ENCODE data around the gene FANK1.
"Not testable (repeated sequence)": the region's sequence is repeated elsewhere in the genome, so short reads cannot be mapped to it uniquely, and the experiment has no call there.

Gene FANK1

DNA sequence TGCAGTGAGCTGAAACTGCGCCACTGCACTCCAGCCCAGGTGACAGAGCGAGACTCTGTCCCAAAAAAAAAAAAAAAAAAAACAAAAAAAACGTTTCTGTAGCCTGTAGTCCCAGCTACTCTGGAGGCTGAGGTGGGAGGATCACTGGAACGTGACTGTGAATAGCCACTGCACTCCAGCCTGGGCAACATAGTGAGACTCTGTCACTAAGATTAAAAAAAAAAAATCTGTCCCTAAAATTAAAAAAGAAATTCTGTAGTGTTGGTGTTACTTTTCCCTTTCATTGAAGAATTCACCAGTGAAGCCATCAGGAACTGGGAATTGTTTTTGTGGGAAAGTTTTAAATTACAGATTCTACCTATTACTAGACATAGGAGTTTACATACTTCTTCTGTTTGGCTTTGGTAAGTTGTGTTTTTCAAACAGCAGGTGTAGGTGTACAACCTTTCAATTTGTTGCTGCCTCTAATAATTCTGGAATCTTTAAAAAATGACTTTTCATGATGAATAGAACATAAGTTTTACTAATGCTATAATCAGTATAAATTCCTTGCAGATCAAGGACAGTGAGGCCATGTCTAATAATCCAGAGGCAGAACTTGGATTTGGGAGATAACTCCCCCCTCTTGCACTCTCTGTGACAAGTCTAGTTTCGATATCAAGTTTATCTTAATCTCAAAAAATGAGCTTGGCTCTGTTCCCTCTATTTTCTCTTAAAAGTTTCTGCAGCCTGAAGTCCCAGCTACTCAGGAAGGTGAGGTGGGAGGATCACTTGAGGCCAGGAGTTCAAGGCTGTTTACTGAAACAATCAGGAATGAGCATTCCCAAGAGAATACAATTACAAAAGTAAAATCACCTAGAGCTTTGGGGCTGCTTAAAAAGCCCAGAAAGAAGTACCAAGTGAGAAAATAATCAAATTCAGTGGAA lies 9.0 kb downstream of the FANK1 start:
- H3K27me3 ChIP-seq (replicated peaks; ENCODE audit: control insufficient read depth, insufficient read depth, low read length); H3K4me3 ChIP-seq (replicated peaks; ENCODE audit: low read depth, low read length); DNase-seq (ENCODE audit: extremely low read depth, insufficient read length); H3K36me3 ChIP-seq (ENCODE audit: control insufficient read depth, insufficient read depth, low read length): not testable (repeated sequence)

DNA sequence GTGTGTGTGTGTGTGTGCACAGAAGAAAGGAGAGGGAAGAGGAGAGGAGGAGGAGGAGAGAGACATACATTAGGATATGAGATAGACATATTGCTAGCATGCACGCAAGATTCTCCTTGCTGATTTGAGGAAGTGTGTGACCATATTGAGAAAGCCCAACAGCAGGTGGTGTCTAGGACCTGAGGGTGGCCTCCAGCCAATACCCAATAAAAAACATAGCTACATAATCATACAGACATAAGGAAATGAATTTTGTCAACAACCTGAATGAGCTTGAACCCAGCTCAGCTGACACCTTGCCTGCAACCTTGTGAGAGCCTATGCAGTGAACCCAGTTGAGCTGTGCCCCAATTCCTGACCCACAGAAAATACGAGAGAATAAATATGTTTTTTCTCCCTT lies 11.2 kb downstream of the FANK1 start:
- not testable (repeated sequence) for H3K36me3 ChIP-seq (ENCODE audit: control insufficient read depth, insufficient read depth, low read length); H3K4me3 ChIP-seq (replicated peaks; ENCODE audit: low read depth, low read length); H3K27me3 ChIP-seq (replicated peaks; ENCODE audit: control insufficient read depth, insufficient read depth, low read length); DNase-seq (ENCODE audit: extremely low read depth, insufficient read length)

DNA sequence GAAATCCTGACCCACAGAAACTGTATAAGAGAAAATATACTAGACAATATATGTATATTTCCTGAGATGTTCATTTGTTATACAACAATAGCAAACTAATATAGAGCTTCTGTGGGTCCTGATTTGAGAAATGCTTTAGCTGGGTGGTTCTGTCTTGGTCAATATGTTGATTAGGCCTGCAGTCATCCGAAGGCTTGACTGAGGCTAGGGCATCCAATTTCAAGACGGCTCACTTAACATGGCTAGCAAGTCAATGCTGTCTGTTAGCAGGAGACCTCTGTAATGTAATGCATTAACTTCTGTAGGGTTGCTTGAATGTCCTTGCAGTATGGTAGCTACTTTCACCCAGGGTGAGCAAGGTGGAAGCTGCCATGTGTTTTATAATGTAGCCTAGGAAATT lies 12.4 kb downstream of the FANK1 start:
- DNase-seq (ENCODE audit: extremely low read depth, insufficient read length); H3K4me3 ChIP-seq (replicated peaks; ENCODE audit: low read depth, low read length); H3K36me3 ChIP-seq (ENCODE audit: control insufficient read depth, insufficient read depth, low read length); H3K27me3 ChIP-seq (replicated peaks; ENCODE audit: control insufficient read depth, insufficient read depth, low read length): not testable (repeated sequence)

DNA sequence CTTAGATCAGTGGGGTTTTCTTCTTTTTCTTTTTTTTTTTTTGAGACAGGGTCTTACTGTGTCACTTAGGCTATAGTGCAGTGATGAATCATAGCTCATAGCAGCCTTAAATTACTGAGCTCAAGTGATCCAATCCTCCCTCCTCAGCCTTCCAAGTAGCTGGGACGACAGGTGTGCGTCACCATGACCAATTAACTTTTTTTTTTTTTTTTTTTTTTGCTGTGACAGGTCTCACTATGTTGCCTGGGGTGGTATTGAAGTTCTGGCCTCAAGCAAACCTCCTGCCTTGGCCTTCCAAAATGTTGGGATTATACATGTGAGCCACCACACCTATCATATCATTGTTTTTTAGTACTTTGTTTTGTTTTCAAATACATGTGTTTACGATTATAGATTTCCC lies 13.1 kb downstream of the FANK1 start:
- DNase-seq (ENCODE audit: extremely low read depth, insufficient read length); H3K36me3 ChIP-seq (ENCODE audit: control insufficient read depth, insufficient read depth, low read length); H3K27me3 ChIP-seq (replicated peaks; ENCODE audit: control insufficient read depth, insufficient read depth, low read length); H3K4me3 ChIP-seq (replicated peaks; ENCODE audit: low read depth, low read length): not testable (repeated sequence)

DNA sequence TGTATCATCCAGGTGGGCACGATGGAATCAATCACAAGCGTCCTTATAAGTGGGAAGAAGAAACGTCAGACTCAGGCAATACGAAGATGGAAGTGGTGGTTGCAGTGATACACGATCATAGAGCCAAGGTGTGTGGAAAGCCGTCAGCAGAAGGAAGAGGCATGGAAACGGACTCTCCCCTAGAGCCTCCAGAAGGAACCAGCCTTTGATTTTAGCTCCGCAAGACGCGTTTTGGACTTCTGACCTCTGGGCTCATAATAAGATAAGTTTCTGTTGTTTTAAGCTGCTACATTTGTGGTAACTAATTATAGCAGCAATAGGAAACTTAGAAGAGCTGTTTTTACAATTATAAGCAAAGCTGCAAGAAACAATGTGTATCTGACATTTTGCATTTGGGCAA lies 14.8 kb downstream of the FANK1 start:
- TF ChIP-seq, protein P1, sequence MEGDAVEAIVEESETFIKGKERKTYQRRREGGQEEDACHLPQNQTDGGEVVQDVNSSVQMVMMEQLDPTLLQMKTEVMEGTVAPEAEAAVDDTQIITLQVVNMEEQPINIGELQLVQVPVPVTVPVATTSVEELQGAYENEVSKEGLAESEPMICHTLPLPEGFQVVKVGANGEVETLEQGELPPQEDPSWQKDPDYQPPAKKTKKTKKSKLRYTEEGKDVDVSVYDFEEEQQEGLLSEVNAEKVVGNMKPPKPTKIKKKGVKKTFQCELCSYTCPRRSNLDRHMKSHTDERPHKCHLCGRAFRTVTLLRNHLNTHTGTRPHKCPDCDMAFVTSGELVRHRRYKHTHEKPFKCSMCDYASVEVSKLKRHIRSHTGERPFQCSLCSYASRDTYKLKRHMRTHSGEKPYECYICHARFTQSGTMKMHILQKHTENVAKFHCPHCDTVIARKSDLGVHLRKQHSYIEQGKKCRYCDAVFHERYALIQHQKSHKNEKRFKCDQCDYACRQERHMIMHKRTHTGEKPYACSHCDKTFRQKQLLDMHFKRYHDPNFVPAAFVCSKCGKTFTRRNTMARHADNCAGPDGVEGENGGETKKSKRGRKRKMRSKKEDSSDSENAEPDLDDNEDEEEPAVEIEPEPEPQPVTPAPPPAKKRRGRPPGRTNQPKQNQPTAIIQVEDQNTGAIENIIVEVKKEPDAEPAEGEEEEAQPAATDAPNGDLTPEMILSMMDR (IDR thresholded peaks at IDR 0.05; ENCODE audit: insufficient read depth, low read length, poor library complexity, severe bottlenecking) = no peak
- Histone ChIP-seq H3K27me3 (replicated peaks; ENCODE audit: control insufficient read depth, insufficient read depth, low read length) (no peaks in the 10 kb centered on the region), H3K4me3 (replicated peaks; ENCODE audit: low read depth, low read length) (no peak overlapping the region), H3K36me3 (ENCODE audit: control insufficient read depth, insufficient read depth, low read length) (no peaks in the 10 kb centered on the region)
- no peak for DNase-seq (ENCODE audit: extremely low read depth, insufficient read length)

DNA sequence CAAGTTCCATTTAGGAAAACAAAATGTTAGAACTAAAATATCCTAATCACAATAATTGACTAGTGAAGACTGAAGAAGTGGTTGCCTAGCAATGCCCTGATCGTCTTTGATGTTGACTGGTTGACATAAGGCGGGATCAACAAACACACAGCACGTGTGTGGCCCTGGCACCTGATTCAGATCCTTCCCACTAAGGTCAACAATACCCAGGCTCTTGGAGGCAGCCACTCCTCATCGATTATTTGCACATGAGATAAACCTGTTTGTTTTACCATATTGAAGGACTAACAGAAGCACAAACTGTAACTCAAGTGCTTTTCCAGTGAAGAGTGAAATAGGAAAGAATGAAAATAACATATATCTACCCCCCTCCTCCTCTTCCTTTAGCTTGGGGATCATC lies 15.6 kb downstream of the FANK1 start:
- Histone ChIP-seq H3K36me3 (ENCODE audit: control insufficient read depth, insufficient read depth, low read length) (no peaks in the 10 kb centered on the region), H3K27me3 (replicated peaks; ENCODE audit: control insufficient read depth, insufficient read depth, low read length) (no peaks in the 10 kb centered on the region), H3K4me3 (replicated peaks; ENCODE audit: low read depth, low read length) (no peak overlapping the region)
- no peak for DNase-seq (ENCODE audit: extremely low read depth, insufficient read length)
- TF ChIP-seq, protein P1 (IDR thresholded peaks at IDR 0.05; ENCODE audit: insufficient read depth, low read length, poor library complexity, severe bottlenecking) = no peak

DNA sequence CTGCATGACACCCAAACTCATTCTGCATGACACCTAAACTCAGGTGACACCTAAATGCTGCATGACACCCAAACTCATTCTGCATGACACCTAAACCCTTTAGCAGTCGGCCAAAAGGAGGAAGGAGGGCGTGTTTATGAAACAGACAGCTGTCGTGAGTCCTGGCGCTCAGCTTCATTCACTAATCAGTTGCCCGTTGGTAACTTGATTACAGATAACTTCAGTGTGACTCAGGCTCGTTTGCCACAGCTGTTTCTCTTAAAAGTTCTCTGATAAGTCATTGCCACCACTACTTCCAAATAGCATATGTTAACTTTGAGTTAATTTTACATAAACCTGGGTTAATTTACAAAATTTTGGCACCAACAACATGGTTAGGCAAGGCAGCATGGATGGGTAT lies 16.9 kb downstream of the FANK1 start:
- H3K27me3 ChIP-seq (replicated peaks; ENCODE audit: control insufficient read depth, insufficient read depth, low read length); H3K36me3 ChIP-seq (ENCODE audit: control insufficient read depth, insufficient read depth, low read length); DNase-seq (ENCODE audit: extremely low read depth, insufficient read length); H3K4me3 ChIP-seq (replicated peaks; ENCODE audit: low read depth, low read length): not testable (repeated sequence)

DNA sequence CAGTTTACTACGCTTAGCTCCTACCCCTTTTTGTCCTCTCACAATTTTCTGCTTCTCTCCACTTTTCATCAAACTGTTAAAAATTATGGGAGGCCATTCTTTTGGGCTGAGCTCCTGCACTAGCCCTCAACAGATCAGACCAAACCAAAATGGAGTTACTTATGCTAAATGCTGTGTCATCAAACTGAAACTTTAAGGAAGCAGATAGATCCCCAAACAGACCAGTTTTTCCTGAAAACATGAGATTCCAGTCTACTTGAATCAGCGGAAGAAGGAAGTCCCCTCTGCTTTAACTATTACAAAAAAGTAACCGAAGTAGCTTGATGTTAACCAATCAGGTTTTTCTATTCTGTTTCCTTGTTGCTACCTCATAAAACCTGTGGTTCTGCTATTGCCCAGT lies 20.6 kb downstream of the FANK1 start:
- TF ChIP-seq, protein P1 (IDR thresholded peaks at IDR 0.05; ENCODE audit: insufficient read depth, low read length, poor library complexity, severe bottlenecking) = no peak
- no peaks in the 10 kb centered on the region for H3K27me3 ChIP-seq (replicated peaks; ENCODE audit: control insufficient read depth, insufficient read depth, low read length)
- H3K36me3 ChIP-seq (ENCODE audit: control insufficient read depth, insufficient read depth, low read length) = no peaks in the 10 kb centered on the region
- DNase-seq (ENCODE audit: extremely low read depth, insufficient read length) = no peak
- no peak overlapping the region for H3K4me3 ChIP-seq (replicated peaks; ENCODE audit: low read depth, low read length)

DNA sequence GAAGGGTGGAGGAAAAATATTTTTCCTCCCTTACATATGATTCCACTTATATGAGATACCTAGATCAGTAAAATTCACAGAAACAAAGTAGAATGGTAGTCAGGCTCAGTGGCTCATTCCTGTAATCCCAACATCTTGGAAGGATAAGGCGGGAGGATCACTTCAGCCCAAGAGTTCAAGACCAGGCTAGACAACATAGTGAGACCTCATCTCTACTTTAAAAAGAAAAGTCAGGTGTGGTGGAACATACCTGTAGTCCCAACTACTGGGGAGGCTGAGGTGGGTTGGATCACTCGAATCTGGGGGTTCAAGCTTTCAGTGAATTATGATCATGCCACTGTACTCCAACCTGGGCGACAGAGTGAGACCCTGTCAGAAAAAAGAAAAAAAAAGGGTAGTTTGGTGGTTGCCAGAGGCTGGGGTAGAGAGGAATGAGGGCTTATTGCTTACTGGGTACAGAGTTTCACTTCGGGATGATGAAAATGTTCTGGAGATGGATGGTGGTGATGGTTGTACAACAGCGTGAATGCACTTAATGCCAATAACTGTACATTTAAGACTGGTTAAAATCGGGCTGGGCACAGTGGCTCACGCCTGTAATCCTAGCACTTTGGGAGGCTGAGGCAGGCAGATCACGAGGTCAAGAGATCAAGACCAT lies 21.5 kb downstream of the FANK1 start:
- not testable (repeated sequence) for H3K27me3 ChIP-seq (replicated peaks; ENCODE audit: control insufficient read depth, insufficient read depth, low read length); H3K4me3 ChIP-seq (replicated peaks; ENCODE audit: low read depth, low read length); DNase-seq (ENCODE audit: extremely low read depth, insufficient read length); H3K36me3 ChIP-seq (ENCODE audit: control insufficient read depth, insufficient read depth, low read length)

DNA sequence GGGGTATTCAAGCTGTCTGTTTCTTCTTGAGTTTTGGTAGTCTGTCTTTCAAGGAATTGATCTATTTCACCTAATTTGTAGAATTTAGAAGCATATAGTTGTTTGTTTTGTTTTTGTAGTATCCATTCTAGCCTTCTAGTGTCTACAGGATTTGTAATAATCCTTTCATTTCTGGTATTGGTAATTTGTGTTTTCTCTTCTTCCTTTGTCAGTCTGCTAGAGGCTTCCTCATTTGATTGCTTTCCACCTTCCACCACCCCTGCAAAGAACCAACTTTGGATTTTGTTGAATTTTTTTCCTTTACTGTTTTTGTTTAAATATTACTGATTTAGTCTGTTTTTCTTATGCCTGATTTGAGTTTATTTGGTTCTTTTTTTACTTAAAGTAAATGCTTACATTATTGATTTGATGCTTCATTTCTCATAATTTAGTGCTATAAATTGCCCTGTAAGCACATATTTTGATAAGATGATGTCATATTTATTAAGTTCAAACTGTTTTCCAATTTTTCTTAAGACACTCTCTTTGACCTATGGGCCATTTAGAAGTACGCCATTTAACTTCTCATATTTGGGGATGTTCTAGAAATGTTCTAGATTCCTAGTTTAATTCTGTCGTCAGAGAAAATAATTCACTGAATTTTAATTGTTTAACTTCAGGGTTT lies 25.4 kb downstream of the FANK1 start:
- H3K27me3 ChIP-seq (replicated peaks; ENCODE audit: control insufficient read depth, insufficient read depth, low read length); H3K4me3 ChIP-seq (replicated peaks; ENCODE audit: low read depth, low read length); H3K36me3 ChIP-seq (ENCODE audit: control insufficient read depth, insufficient read depth, low read length); DNase-seq (ENCODE audit: extremely low read depth, insufficient read length): not testable (repeated sequence)
